SU-DHL-6 (cell line): ENCODE measurements around the gene KHDRBS1.

ENCODE experiments used
- H2AFZ ChIP-seq: fragments of 200-600 bp; sonication (generic); 2 replicates; pipeline ENCODE4 v1.6.1; 2014; ENCODE audit warnings: low read depth, mild to moderate bottlenecking, moderate library complexity, mixed read lengths, antibody characterized with exemption, low read length; ENCODE audit not compliant: severe bottlenecking
- H3F3A ChIP-seq: fragments of 200-600 bp; shearing (Covaris generic); 2 replicates; pipeline ENCODE4 v1.6.0; 2016; ENCODE audit warnings: antibody characterized with exemption, mild to moderate bottlenecking; ENCODE audit not compliant: insufficient read depth
- H3K27ac ChIP-seq: fragments of 200-600 bp; sonication (generic); 2 replicates; pipeline ENCODE4 v1.5.1; 2016; ENCODE audit warnings: low read depth, mild to moderate bottlenecking, low read length, moderate library complexity, mixed read lengths
- H3K27me3 ChIP-seq: fragments of 200-600 bp; sonication (generic), shearing (Covaris generic); 2 replicates; pipeline ENCODE4 v1.6.0; 2014; ENCODE audit warnings: mild to moderate bottlenecking, low read length
- H3K36me3 ChIP-seq: fragments of 200-600 bp; sonication (generic); 2 replicates; pipeline ENCODE4 v1.6.1; 2014; ENCODE audit warnings: mild to moderate bottlenecking, low read length, mixed read lengths
- H3K4me2 ChIP-seq: fragments of 300-600, 200-600 bp; shearing (Covaris generic), sonication (generic); 2 replicates; pipeline ENCODE4 v1.6.0; 2014; ENCODE audit warnings: low read length, low read depth, mild to moderate bottlenecking; ENCODE audit not compliant: poor library complexity, severe bottlenecking
- H3K4me3 ChIP-seq: fragments of 200-600 bp; sonication (generic); 2 replicates; pipeline ENCODE4 v1.5.1; 2014; ENCODE audit warnings: antibody characterized with exemption, low read length, mild to moderate bottlenecking, mixed read lengths; ENCODE audit not compliant: insufficient read depth, poor library complexity, severe bottlenecking
- H3K79me2 ChIP-seq: fragments of 200-600 bp; sonication (generic); 2 replicates; pipeline ENCODE4 v1.6.1; 2014; ENCODE audit warnings: mild to moderate bottlenecking, low read length, moderate library complexity; ENCODE audit not compliant: insufficient read depth
- H3K9ac ChIP-seq: fragments of 200-600 bp; sonication (generic); 2 replicates; pipeline ENCODE4 v1.7.0; 2014; ENCODE audit warnings: mild to moderate bottlenecking, low read length
- H3K9me2 ChIP-seq: fragments of 200-600 bp; sonication (generic); replicated peaks from 2 replicates; pipeline ENCODE4 v1.6.1; 2014; ENCODE audit warnings: low read length; ENCODE audit not compliant: insufficient read depth
- H3K9me3 ChIP-seq: fragments of 200-600 bp; sonication (generic); 2 replicates; pipeline ENCODE4 v1.6.1; 2014; ENCODE audit warnings: low read length, mixed read lengths; ENCODE audit not compliant: insufficient read depth
- H4K20me1 ChIP-seq: fragments of 200-600 bp; sonication (generic); 2 replicates; pipeline ENCODE4 v1.6.1; 2014; ENCODE audit warnings: low read depth, mild to moderate bottlenecking, antibody characterized with exemption, low read length, moderate library complexity, mixed read lengths
- EZH2phosphoT487 ChIP-seq: fragments of 200-600 bp; sonication (generic), shearing (Covaris generic); conservative IDR thresholded peaks from 2 replicates; pipeline ENCODE4 v1.6.1; 2018; ENCODE audit warnings: mild to moderate bottlenecking, antibody characterized with exemption, low read length, moderate library complexity, mixed read lengths
- TF ChIP-seq, protein P1 (sequence below): fragments of 200-600 bp; sonication (generic); IDR thresholded peaks from one replicate; pipeline ENCODE4 v1.5.1; 2017; ENCODE audit warnings: antibody characterized with exemption, mild to moderate bottlenecking, low read length, moderate library complexity; ENCODE audit not compliant: insufficient read depth, poor library complexity, severe bottlenecking

KHDRBS1 gene

DNA sequence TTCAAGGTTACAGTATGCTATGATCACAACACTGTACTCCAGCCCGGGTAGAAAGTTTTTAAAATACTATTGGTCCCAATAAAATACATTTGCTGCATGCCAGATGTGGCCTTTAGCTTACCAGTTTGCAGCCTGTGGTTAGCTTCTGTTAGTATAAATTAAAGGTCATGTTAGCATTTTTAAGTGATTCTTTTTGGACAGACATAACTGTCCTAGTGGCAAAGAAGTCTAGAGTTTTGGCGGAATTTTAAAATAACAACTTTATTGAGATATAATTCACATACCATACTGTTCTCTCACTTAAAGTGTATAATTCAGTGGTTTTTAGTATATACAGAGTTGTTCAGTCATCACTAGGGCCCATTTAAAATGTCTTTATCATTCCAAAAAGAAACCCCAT is 34.8 kb downstream of the KHDRBS1 start:
- peaks cover 12% of the 10 kb centered on the region for H3F3A ChIP-seq
- no peaks in the 10 kb centered on the region for H3K9me2 ChIP-seq
- H2AFZ ChIP-seq, result no peak overlapping the region
- H3K36me3 ChIP-seq, result peaks cover 47% of the 10 kb centered on the region
- TF ChIP-seq EZH2phosphoT487, result no peak
- TF ChIP-seq, protein P1, sequence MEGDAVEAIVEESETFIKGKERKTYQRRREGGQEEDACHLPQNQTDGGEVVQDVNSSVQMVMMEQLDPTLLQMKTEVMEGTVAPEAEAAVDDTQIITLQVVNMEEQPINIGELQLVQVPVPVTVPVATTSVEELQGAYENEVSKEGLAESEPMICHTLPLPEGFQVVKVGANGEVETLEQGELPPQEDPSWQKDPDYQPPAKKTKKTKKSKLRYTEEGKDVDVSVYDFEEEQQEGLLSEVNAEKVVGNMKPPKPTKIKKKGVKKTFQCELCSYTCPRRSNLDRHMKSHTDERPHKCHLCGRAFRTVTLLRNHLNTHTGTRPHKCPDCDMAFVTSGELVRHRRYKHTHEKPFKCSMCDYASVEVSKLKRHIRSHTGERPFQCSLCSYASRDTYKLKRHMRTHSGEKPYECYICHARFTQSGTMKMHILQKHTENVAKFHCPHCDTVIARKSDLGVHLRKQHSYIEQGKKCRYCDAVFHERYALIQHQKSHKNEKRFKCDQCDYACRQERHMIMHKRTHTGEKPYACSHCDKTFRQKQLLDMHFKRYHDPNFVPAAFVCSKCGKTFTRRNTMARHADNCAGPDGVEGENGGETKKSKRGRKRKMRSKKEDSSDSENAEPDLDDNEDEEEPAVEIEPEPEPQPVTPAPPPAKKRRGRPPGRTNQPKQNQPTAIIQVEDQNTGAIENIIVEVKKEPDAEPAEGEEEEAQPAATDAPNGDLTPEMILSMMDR, result no peak
- peaks cover 4% of the 10 kb centered on the region; the same call in 1 of the 2 replicates for H4K20me1 ChIP-seq
- H3K4me2 ChIP-seq, result no peak overlapping the region
- no peaks in the 10 kb centered on the region for H3K9me3 ChIP-seq
- no peaks in the 10 kb centered on the region for H3K27me3 ChIP-seq
- H3K79me2 ChIP-seq, result 0 out of 2 replicates have a peak, but pooled peaks cover 3% of the 10 kb centered on the region
- no peak overlapping the region for H3K4me3 ChIP-seq
- no peak overlapping the region for H3K9ac ChIP-seq
- no peak overlapping the region for H3K27ac ChIP-seq

DNA sequence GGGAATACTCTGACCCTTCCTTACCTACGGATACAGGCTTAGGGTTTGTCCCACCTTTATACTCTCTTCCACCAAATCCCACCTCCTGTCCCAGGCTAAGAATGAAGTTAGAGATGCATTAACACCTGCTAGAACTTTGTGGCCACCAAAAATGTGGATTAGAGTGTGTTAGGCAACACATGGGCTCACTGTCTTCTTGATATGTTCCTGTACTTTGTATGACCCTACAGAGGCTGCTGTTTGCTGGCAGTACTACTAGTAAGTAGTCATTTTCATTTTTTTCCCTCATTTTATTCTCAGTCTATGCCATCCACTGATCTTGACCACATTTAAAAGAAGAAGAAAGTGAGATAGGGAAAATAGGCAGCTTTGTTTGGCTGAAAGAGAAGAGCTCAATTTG is 38.0 kb downstream of the KHDRBS1 start:
- no peaks in the 10 kb centered on the region for H3K27me3 ChIP-seq
- H3K9ac ChIP-seq, result no peak overlapping the region
- H4K20me1 ChIP-seq, result peaks cover 4% of the 10 kb centered on the region; the same call in 1 of the 2 replicates
- 0 out of 2 replicates have a peak, but pooled peaks cover 3% of the 10 kb centered on the region for H3K79me2 ChIP-seq
- no peaks in the 10 kb centered on the region for H3K9me2 ChIP-seq
- peaks cover 43% of the 10 kb centered on the region for H3K36me3 ChIP-seq
- no peak overlapping the region for H2AFZ ChIP-seq
- H3F3A ChIP-seq, result peaks cover 5% of the 10 kb centered on the region; the same call in 1 of the 2 replicates
- H3K4me3 ChIP-seq, result no peak overlapping the region
- H3K9me3 ChIP-seq, result no peaks in the 10 kb centered on the region
- H3K4me2 ChIP-seq, result no peak overlapping the region
- H3K27ac ChIP-seq, result no peak overlapping the region
- TF ChIP-seq, protein P1, result no peak
- TF ChIP-seq EZH2phosphoT487, result no peak

DNA sequence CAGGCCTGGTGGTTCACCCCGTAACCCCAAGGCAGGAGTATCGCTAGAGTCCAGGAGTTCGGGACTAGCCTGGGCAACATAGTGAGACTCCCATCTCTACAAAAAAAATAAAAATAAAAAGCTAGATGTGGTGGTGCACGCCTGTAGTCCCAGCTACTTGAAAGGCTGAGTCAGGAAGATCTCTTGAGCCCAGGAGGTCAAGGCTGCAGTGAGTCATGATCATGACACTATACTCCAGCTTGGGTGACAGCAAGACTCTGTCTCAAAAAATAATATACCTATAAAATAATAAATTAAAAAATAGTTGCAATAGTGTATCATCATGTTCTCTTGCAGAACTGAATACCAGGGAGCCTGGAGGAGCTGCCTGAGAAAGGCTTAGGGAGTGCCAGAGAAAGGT is 39.2 kb downstream of the KHDRBS1 start:
- Histone ChIP-seq H3K27me3 (no peaks in the 10 kb centered on the region), H3K9ac (no peak overlapping the region), H4K20me1 (no peaks in the 10 kb centered on the region), H3K9me2 (no peaks in the 10 kb centered on the region), H2AFZ (no peak overlapping the region), H3K4me3 (no peak overlapping the region), H3K27ac (no peak overlapping the region), H3K4me2 (no peak overlapping the region), H3K9me3 (no peaks in the 10 kb centered on the region), H3K36me3 (peaks cover 38% of the 10 kb centered on the region), H3K79me2 (0 out of 2 replicates have a peak, but pooled peaks cover 3% of the 10 kb centered on the region), H3F3A (peaks cover under 1% of the 10 kb centered on the region; the same call in 1 of the 2 replicates)
- TF ChIP-seq EZH2phosphoT487, result no peak
- TF ChIP-seq, protein P1, result no peak
